DMS 273 treated with DMSO at 0.1 percent for 48 hours (cell line): ENCODE data around the gene RNF217.
"Not testable (repeated sequence)": the region's sequence is repeated elsewhere in the genome, so short reads cannot be mapped to it uniquely, and the experiment has no call there.

Source experiments
- DNase-seq: peaks from one replicate; lab custom pipeline; 2025; lab: John Stamatoyannopoulos, UW

Gene RNF217

GRCh38 chr6:124963416-124963785 is 1.2 kb downstream of the RNF217 start:
- DNase-seq = no peak

GRCh38 chr6:124963831-124964763 is 1.9 kb downstream of the RNF217 start:
- no peak for DNase-seq

- no peak for DNase-seq
Measured at GRCh38 chr6:124964764-124965105, 2.5 kb downstream of the RNF217 start.

- DNase-seq = not testable (repeated sequence)
Measured at GRCh38 chr6:124965424-124965850, 3.2 kb downstream of the RNF217 start.

GRCh38 chr6:124967444-124967843 is 5.2 kb downstream of the RNF217 start:
- DNase-seq = no peak

GRCh38 chr6:124968401-124968800 is 6.2 kb downstream of the RNF217 start:
- DNase-seq = no peak

- no peak for DNase-seq
Measured at GRCh38 chr6:124970243-124970642, 8.0 kb downstream of the RNF217 start.

GRCh38 chr6:124970763-124971162 is 8.5 kb downstream of the RNF217 start:
- DNase-seq = no peak

- no peak for DNase-seq
Measured at GRCh38 chr6:124973780-124974179, 11.5 kb downstream of the RNF217 start.

- no peak for DNase-seq
Measured at GRCh38 chr6:124974771-124975377, 12.6 kb downstream of the RNF217 start.

- DNase-seq = no peak
Measured at GRCh38 chr6:124977067-124977908, 15.1 kb downstream of the RNF217 start.

- DNase-seq = no peak
Measured at GRCh38 chr6:124978451-124979293, 16.4 kb downstream of the RNF217 start.

GRCh38 chr6:124979294-124979678 is 17.0 kb downstream of the RNF217 start:
- no peak for DNase-seq

GRCh38 chr6:124982669-124983068 is 20.4 kb downstream of the RNF217 start:
- DNase-seq = no peak

- no peak for DNase-seq
Measured at GRCh38 chr6:124983383-124984083, 21.3 kb downstream of the RNF217 start.

GRCh38 chr6:124984668-124985338 is 22.6 kb downstream of the RNF217 start:
- no peak for DNase-seq

- no peak for DNase-seq
Measured at GRCh38 chr6:124986164-124986563, 23.9 kb downstream of the RNF217 start.

GRCh38 chr6:124987291-124987690 is 25.1 kb downstream of the RNF217 start:
- DNase-seq = no peak

- DNase-seq = no peak
Measured at GRCh38 chr6:124987999-124988591, 25.9 kb downstream of the RNF217 start.
